HG03135 (cell line): ENCODE measurements around the gene HSPA1A.
"Not testable (repeated sequence)": the region's sequence is repeated elsewhere in the genome, so short reads cannot be mapped to it uniquely, and the experiment has no call there.

ENCODE experiments used
- ATAC-seq: cut with Tn5 transposase; IDR thresholded peaks from one replicate; pipeline ENCODE4 v1.9.1; 2021; ENCODE audit warnings: mild to moderate bottlenecking, moderate library complexity; ENCODE audit not compliant: unreplicated experiment

The HSPA1A gene

DNA sequence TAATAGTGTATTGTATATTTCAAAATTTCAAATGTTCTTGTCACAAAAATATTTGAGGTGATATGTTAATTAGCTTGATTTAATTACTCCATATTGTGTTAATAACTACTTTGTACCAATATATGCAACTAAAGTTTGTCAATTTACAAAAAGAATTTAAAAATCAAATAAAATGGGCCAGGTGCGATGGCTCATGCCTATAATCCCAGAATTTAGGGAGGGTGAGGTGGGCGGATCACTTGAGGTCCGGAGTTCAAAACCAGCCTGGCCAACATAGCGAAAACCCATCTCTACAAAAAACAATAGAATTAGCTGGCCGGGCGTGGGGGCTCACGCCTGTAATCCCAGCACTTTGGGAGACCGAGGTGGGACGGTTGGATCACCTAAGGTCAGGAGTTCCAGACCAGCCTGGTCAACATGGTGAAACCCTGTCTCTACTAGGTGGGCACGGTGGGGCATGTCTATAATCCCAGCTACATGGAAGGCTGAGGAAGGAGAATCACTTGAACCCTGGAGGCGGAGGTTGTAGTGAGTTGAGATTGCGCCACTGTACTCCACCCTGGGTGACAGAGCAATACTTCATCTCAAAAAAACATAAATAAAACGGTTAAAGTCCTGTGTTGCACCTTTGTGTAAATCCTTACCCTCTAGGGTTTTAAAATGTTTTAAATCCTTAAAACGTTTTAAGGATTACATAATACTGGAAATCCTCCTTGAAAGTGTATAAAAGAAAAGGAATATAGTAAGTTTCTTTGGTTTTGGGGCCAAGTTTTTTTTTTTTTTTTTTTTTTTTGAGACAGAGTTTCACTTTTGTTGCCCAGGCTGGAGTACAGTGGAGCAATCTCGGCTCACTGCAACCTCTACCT lies 16.2 kb downstream of the HSPA1A start:
- ATAC-seq = no peak

DNA sequence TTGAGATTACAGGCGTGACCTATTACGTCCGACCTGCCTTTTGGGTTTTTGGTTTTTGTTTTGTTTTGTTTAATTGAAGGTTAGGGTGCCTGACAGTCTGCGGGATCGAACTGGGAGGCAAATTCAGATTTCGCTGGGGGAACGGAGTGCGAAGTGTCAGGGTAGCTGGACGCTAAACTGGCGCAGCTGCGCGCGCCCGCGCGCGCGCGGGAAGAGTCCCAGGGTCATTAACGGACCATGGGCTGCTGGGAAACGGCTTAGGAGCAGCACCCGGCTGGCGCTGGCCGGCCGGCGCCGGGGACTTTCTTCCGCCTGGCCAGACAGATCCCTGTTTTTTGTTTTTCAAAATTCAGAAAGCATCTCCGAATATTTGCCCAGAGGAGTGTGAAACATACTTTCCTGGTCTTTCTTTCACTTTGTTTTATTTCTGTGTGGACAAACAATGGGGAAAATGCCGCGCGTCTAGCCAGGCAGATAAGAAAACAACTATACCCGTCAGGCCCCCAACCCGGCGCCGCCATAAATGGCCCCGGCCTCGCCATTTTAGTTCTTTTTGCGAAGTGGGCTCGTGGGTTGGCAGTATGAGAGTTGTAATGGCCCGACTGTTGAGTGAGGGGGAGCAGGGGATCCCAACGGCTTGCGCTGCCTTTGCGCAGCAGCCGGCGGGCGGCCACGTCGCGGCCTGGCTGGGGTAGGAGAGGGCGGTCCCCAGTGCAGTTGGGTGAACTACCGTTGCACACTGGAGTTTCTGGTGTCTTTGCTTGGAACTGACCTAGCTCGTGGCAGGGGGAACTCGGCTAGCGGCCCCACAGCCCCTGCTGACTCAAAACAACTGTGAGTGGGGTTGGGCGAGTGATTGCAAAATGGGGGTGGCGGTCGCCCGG lies 19.3 kb downstream of the HSPA1A start:
- peak; percentile 35 for ATAC-seq

- no peak for ATAC-seq
Observed at GRCh38 chr6:31836047-31836473, 20.7 kb downstream of the HSPA1A start.

- no peak for ATAC-seq
Observed at GRCh38 chr6:31836474-31837368, 21.4 kb downstream of the HSPA1A start.

- no peak for ATAC-seq
Observed at GRCh38 chr6:31837369-31838113, 22.2 kb downstream of the HSPA1A start.

GRCh38 chr6:31838114-31838553 lies 22.8 kb downstream of the HSPA1A start:
- ATAC-seq = not testable (repeated sequence)

DNA sequence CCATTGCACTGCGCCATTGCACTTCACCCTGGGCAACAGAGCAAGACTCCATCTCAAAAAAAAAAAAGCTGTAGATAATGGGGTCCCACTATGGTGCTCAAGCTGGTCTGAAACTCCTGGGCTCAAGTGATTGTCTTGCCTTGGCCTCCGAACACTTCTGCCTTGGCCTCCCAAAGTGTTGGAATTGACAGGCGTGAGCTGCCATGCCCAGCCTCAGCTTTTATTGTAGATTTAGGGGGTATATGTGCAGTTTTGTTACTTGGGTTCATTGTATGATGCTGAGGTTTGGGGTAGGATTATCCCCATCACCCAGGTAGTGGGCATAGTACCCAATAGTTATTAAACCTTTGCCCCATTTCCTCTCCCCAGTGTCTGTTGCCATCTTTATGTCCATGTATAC lies 23.6 kb downstream of the HSPA1A start:
- no peak for ATAC-seq

DNA sequence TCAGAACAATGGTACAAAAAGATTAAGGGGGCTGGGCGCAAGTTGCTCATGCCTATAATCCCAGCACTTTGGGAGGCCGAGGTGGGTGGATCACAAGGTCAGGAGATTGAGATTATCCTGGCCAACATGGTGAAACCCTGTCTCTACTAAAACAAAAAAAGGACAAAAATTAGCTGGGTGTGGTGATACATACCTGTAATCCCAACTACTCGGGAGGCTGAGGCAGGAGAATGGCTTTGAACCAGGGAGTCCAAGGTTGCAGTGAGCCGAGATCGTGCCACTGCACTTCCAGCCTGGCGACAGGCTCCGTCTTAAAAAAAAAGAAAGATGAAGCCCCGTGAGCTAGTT lies 24.4 kb downstream of the HSPA1A start:
- ATAC-seq = not testable (repeated sequence)

DNA sequence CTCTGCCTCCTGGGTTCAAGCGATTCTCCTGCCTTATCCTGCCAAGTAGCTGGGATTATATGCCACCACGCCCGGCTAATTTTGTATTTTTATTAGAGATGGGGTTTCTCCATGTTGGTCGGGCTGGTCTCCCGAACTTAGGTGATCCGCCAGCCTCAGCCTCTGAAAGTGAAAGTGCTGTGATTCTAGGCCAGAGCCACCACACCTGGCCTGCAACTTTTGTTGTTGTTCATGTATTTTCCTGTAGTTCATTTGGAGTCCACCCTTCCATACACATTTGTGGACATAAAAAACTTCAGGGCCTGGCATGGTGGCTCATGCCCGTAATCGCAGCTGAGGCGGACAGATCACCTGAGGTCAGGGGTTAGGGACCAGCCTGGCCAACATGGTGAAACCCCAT lies 26.7 kb downstream of the HSPA1A start:
- ATAC-seq = no peak

GRCh38 chr6:31844507-31844906 lies 29.2 kb downstream of the HSPA1A start:
- ATAC-seq = no peak

DNA sequence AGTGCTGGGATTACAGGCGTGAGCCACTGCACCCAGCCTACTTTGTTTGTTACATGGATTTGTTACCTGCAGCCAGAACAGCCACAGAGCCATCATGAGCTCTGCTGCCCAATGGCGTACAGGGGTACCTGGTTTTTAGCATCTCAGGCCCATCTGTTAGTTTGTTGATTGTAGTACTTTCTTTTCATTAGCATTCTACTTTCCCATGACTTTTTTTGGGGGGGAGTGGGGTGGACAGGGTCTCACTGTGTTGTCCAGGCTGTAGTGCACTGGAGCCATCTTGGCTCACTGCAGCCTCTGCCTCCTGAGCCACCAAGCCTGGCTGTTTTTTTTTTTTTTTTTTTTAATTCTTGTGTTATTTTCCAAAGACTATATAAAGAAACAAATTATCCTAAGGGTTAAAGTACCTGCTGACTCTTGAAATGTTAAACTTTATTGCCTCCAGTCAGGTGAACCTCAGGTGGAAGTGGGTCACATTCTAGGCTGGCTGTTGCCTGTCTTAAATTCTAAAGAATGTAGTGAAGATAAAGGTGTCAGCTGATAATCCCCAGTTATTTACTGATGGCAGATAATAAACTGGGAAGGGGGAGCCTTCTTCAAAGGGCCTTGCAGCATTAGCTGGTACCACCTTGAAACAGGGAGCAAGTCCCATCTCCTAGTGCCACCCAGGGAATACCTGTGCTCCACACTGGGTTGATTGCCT lies 32.1 kb downstream of the HSPA1A start:
- ATAC-seq = no peak

DNA sequence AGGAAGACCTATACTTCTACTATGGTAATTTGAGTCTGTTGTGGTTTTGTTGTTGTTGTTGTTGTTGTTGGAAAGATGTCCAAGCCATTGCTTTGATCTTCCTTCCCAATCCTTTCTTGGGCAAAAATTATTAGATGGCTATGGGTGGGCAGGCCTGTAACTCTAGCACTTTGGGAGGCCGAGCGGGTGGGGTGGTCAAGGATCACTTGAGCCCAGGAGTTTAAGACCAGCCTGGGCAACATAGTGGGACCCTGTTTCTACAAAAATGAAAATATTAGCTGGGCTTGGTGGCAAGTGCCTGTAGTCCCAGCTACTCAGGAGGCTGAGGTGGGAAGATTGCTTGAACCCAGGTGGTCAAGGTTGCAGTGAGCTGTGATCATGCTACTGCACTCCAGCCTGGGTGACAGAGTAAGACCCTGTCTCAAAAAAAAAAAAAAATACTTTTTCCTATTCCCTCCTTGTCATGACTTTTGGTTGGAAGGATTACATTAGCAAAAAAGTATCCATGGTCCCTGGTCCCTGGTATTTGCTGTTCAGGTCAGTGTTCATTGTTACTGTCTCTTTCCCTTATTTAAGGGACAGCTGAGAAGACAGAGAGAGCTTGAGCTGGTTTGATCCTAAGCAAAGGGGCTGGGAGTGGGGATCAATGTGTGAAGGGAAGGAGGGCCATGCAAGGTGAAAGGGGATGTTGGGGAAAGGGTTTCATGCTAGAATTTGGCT lies 35.6 kb downstream of the HSPA1A start:
- ATAC-seq = no peak

DNA sequence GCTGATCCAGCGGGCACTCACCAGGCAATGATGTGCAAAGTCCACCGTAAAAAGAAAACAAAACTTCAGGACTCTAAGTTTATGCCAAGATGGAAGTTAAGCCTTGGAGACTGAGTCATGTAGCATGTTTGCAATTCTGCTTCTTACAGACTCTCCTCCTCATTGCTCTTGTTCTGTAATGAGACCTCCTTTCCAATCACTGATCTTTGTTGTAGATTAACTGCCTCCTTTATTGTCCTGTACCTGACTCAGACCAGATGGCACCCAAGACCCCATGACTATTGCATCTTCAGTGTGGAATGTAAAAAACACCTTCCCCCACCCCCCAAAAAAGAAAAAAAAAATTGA lies 36.1 kb downstream of the HSPA1A start:
- no peak for ATAC-seq

DNA sequence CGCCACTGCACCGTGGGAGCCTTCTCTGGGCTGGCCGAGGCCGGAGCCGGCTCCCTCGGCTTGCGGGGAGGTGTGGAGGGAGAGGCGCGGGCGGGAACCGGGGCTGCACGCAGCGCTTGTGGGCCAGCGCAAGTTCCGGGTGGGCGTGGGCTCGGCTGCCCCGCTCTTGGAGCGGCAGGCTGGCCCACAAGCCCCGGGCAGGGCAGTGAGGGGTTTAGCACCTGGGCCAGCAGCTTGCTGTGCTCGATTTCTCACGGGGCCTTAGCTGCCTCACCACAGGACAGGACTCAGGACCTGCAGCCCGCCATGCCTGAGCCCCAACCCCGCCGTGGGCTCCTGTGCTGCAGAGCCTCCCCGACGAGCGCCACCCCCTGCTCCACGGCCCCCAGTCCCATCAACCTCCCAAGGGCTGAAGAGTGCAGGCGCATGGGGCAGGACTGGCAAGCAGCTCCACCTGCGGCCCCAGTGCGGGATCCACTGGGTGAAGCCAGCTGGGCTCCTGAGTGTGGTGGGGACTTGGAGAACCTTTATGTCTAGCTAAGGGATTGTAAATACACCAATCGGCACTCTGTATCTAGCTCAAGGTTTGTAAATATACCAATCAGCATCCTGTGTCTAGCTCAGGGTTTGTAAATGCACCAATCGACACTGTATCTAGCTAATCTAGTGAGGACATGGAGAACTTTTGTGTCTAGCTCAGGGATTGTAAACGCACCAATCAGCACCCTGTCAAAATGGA lies 36.8 kb downstream of the HSPA1A start:
- ATAC-seq = not testable (repeated sequence)

GRCh38 chr6:31857774-31858173 lies 42.4 kb downstream of the HSPA1A start:
- ATAC-seq = not testable (repeated sequence)

- no peak for ATAC-seq
Observed at GRCh38 chr6:31858707-31859106, 43.4 kb downstream of the HSPA1A start.

GRCh38 chr6:31859923-31860322 lies 44.6 kb downstream of the HSPA1A start:
- ATAC-seq = no peak

DNA sequence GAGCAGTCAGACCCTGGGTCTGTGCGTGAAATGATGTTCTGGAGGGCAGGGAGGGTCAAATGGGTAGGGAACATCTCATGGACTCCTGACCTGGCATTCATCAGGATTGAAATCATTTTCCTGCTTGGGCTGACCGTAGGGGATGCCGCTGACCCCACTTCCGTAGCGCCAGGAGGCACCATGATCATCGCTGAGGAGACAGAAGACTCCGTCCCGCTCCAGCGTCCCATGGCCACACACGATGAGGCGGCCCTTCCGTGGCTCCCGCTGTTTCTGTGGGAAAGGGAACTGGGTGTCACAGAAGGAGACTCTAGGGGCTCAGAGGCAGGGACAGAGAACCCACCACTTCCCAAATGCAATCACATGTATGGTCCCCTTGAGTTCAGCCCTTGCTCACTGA lies 45.0 kb downstream of the HSPA1A start:
- no peak for ATAC-seq
